ENCODE data around the gene SELENOI.

- TF ChIP-seq CTCF (IDR thresholded peaks at IDR 0.05) (no peak), POLR2A (IDR thresholded peaks at IDR 0.05) (no peak)
Observed at GRCh38 chr2:26428846-26429245, 82.9 kb downstream of the SELENOI start.

Data from body of pancreas (tissue), 4 donors.